Activated naive CD4-positive, alpha-beta T cell treated with anti-CD3 and anti-CD28 coated beads for 36 hours (primary cell): Measurements from ENCODE around the gene EPB42. TPM values are rescaled to one million over a fixed set of nuclear protein-coding genes. Genes with fewer than 3 reads are reported as not detected.

ENCODE experiments used
- CTCF ChIA-PET: fragments of 350-600 bp; sonication (Branson Sonifier 250); formaldehyde crosslinking; loops from one replicate; lab custom pipeline; 2021; ENCODE audit warnings: antibody characterized with exemption; lab: Charles Lee
- DNase-seq: peaks from one replicate; pipeline ENCODE4 v3.0.0-alpha.2; 2020
- H3K27ac Mint-ChIP-seq: one replicate; pipeline ENCODE4 v1.8.0; 2021; ENCODE audit warnings: mild to moderate bottlenecking, mixed read lengths
- H3K27me3 Mint-ChIP-seq: one replicate; pipeline ENCODE4 v1.8.0; 2021; ENCODE audit warnings: low read depth, mixed read lengths
- H3K36me3 Mint-ChIP-seq: one replicate; pipeline ENCODE4 v1.8.0; 2021; ENCODE audit warnings: low read depth, mixed read lengths
- H3K4me1 Mint-ChIP-seq: one replicate; pipeline ENCODE4 v1.8.0; 2021; ENCODE audit warnings: low read depth, mixed read lengths
- H3K4me3 Mint-ChIP-seq: one replicate; pipeline ENCODE4 v1.8.0; 2021; ENCODE audit warnings: mild to moderate bottlenecking, moderate library complexity, mixed read lengths
- H3K9me3 Mint-ChIP-seq: one replicate; pipeline ENCODE4 v1.8.0; 2021; ENCODE audit warnings: mixed read lengths
- intact Hi-C: fragments of 100-400 bp; cut with micrococcal nuclease; formaldehyde crosslinking; loops from one replicate; pipeline ENCODE4 v1.15.1; 2023
- total RNA-seq, 2 experiments: library from RNA; stranded (reverse); gene quantifications; one replicate each; pipeline ENCODE4 v1.2.3, GENCODE V29; 2021

The EPB42 gene
- total RNA-seq: not detected

- DNase-seq: no peak
- Mint-ChIP-seq H3K4me3 (no peak within 1 kb of the TSS), H3K4me1 (peaks cover 2% of the 10 kb centered on the region), H3K9me3 (peaks cover 3% of the 10 kb centered on the region), H3K36me3 (no peaks in the 10 kb centered on the region), H3K27me3 (peaks cover 7% of the 10 kb centered on the region), H3K27ac (no peak within 1 kb of the TSS)
- CTCF ChIA-PET: interaction anchor here (1.6 kb wide), 1 partner anchor 65 kb away, joined by 7 read pairs; no protein-coding TSS in a partner anchor
- intact Hi-C loops: no loop called here
Observed at GRCh38 chr15:43220991-43221403, at the start of gene EPB42. Gene EPB42, minus strand, starts transcription at chr15:43221018. Its CDS starts 193 bp downstream, at chr15:43220825.

- Mint-ChIP-seq H3K9me3 (peaks cover 5% of the 10 kb centered on the region), H3K27me3 (peaks cover 7% of the 10 kb centered on the region), H3K4me1 (peaks cover 1% of the 10 kb centered on the region), H3K4me3 (no peak overlapping the region), H3K36me3 (no peaks in the 10 kb centered on the region), H3K27ac (no peak overlapping the region)
- CTCF ChIA-PET: interaction anchor here (1.1 to 1.4 kb wide), 2 partner anchors 15 to 44 kb away, joined by 4 to 5 read pairs; no protein-coding TSS in a partner anchor
- intact Hi-C loops: no loop called here
- DNase-seq: no peak
Observed at GRCh38 chr15:43270113-43270665, 49.4 kb upstream of the EPB42 start.

- DNase-seq: peak; percentile 47
- peaks cover 5% of the 10 kb centered on the region for H3K9me3 Mint-ChIP-seq
- H3K27me3 Mint-ChIP-seq: peaks cover 3% of the 10 kb centered on the region
- H3K4me1 Mint-ChIP-seq: peaks cover 1% of the 10 kb centered on the region
- CTCF ChIA-PET: interaction anchor here (0.7 to 2.3 kb wide), 5 partner anchors 9 to 64 kb away, joined by 4 to 26 read pairs (median 7); no protein-coding TSS in a partner anchor
- intact Hi-C loops: loop anchor here (1.0 kb wide), 1 partner anchor 43 kb away; no protein-coding TSS in a partner anchor
- no peak overlapping the region for H3K27ac Mint-ChIP-seq
- no peaks in the 10 kb centered on the region for H3K36me3 Mint-ChIP-seq
- no peak overlapping the region for H3K4me3 Mint-ChIP-seq
Observed at GRCh38 chr15:43268111-43269105, 47.6 kb upstream of the EPB42 start.

GRCh38 chr15:43267439-43267838 lies 46.6 kb upstream of the EPB42 start:
- intact Hi-C loops: no loop called here
- Mint-ChIP-seq H3K4me3 (no peak overlapping the region), H3K36me3 (no peaks in the 10 kb centered on the region), H3K9me3 (peaks cover 5% of the 10 kb centered on the region), H3K27me3 (peaks cover 2% of the 10 kb centered on the region), H3K27ac (no peak overlapping the region), H3K4me1 (peaks cover 1% of the 10 kb centered on the region)
- CTCF ChIA-PET: interaction anchor here (0.6 to 2.3 kb wide), 4 partner anchors 18 to 953 kb away, joined by 3 to 26 read pairs (median 7); no protein-coding TSS in a partner anchor
- DNase-seq: no peak

GRCh38 chr15:43266834-43267233 lies 46.0 kb upstream of the EPB42 start, which contains the start of gene TGM5:
Gene TGM5, minus strand, starts transcription at chr15:43266928. Its CDS starts 79 bp downstream, at chr15:43266849.
- peaks cover 2% of the 10 kb centered on the region for H3K27me3 Mint-ChIP-seq
- DNase-seq: no peak
- intact Hi-C loops: no loop called here
- peaks cover 1% of the 10 kb centered on the region for H3K4me1 Mint-ChIP-seq
- H3K4me3 Mint-ChIP-seq: no peak within 1 kb of the TSS
- CTCF ChIA-PET: interaction anchor here (0.6 to 2.3 kb wide), 4 partner anchors 19 to 44 kb away, joined by 3 to 26 read pairs (median 3); no protein-coding TSS in a partner anchor
- H3K36me3 Mint-ChIP-seq: no peaks in the 10 kb centered on the region
- H3K27ac Mint-ChIP-seq: no peak within 1 kb of the TSS
- H3K9me3 Mint-ChIP-seq: peaks cover under 1% of the 10 kb centered on the region

GRCh38 chr15:43266386-43266785 lies 45.6 kb upstream of the EPB42 start:
- Mint-ChIP-seq H3K9me3 (no peaks in the 10 kb centered on the region), H3K36me3 (no peaks in the 10 kb centered on the region), H3K27me3 (peaks cover 2% of the 10 kb centered on the region), H3K4me3 (no peak overlapping the region), H3K27ac (no peak overlapping the region), H3K4me1 (peaks cover 1% of the 10 kb centered on the region)
- intact Hi-C loops: no loop called here
- CTCF ChIA-PET: interaction anchor here (0.6 to 1.1 kb wide), 3 partner anchors 19 to 43 kb away, joined by 3 read pairs; no protein-coding TSS in a partner anchor
- DNase-seq: no peak

- no peaks in the 10 kb centered on the region for H3K36me3 Mint-ChIP-seq
- no peak overlapping the region for H3K4me3 Mint-ChIP-seq
- DNase-seq: no peak
- no peak overlapping the region for H3K27ac Mint-ChIP-seq
- no peaks in the 10 kb centered on the region for H3K9me3 Mint-ChIP-seq
- H3K4me1 Mint-ChIP-seq: no peaks in the 10 kb centered on the region
- no peaks in the 10 kb centered on the region for H3K27me3 Mint-ChIP-seq
- intact Hi-C loops: no loop called here
- CTCF ChIA-PET: interaction anchor here (0.9 to 1.1 kb wide), 2 partner anchors 8 to 34 kb away, joined by 5 to 7 read pairs; no protein-coding TSS in a partner anchor
Observed at GRCh38 chr15:43260011-43260615, 39.3 kb upstream of the EPB42 start.

GRCh38 chr15:43258781-43259180 lies 38.0 kb upstream of the EPB42 start:
- Mint-ChIP-seq H3K9me3 (no peaks in the 10 kb centered on the region), H3K27me3 (no peaks in the 10 kb centered on the region), H3K27ac (no peak overlapping the region), H3K4me3 (no peak overlapping the region), H3K4me1 (peaks cover 7% of the 10 kb centered on the region), H3K36me3 (no peaks in the 10 kb centered on the region)
- CTCF ChIA-PET: interaction anchor here (0.7 to 0.9 kb wide), 2 partner anchors 33 to 182 kb away, joined by 3 to 4 read pairs; no protein-coding TSS in a partner anchor
- no peak for DNase-seq
- intact Hi-C loops: no loop called here

- H3K27me3 Mint-ChIP-seq: peaks cover 3% of the 10 kb centered on the region
- no peaks in the 10 kb centered on the region for H3K36me3 Mint-ChIP-seq
- H3K27ac Mint-ChIP-seq: no peak overlapping the region
- H3K4me3 Mint-ChIP-seq: no peak overlapping the region
- intact Hi-C loops: no loop called here
- no peaks in the 10 kb centered on the region for H3K9me3 Mint-ChIP-seq
- CTCF ChIA-PET: interaction anchor here (0.6 to 1.1 kb wide), 2 partner anchors 31 to 467 kb away, joined by 3 read pairs; no protein-coding TSS in a partner anchor
- DNase-seq: no peak
- peaks cover 20% of the 10 kb centered on the region for H3K4me1 Mint-ChIP-seq
Observed at GRCh38 chr15:43256341-43256740, 35.5 kb upstream of the EPB42 start.

GRCh38 chr15:43255376-43255775 lies 34.6 kb upstream of the EPB42 start:
- intact Hi-C loops: no loop called here
- H3K27ac Mint-ChIP-seq: no peak overlapping the region
- H3K4me3 Mint-ChIP-seq: no peak overlapping the region
- DNase-seq: no peak
- CTCF ChIA-PET: interaction anchor here (1.1 to 1.3 kb wide), 2 partner anchors 13 to 30 kb away, joined by 3 to 4 read pairs; no protein-coding TSS in a partner anchor
- H3K9me3 Mint-ChIP-seq: no peaks in the 10 kb centered on the region
- no peaks in the 10 kb centered on the region for H3K36me3 Mint-ChIP-seq
- peaks cover 20% of the 10 kb centered on the region for H3K4me1 Mint-ChIP-seq
- H3K27me3 Mint-ChIP-seq: peaks cover 3% of the 10 kb centered on the region

GRCh38 chr15:43253431-43254403 lies 32.9 kb upstream of the EPB42 start:
- Mint-ChIP-seq H3K27me3 (peaks cover 3% of the 10 kb centered on the region), H3K9me3 (no peaks in the 10 kb centered on the region)

More at GRCh38 chr15:43253431-43254403, 32.9 kb upstream of the EPB42 start:
- Mint-ChIP-seq H3K36me3 (no peaks in the 10 kb centered on the region), H3K4me3 (no peak overlapping the region), H3K4me1 (peaks cover 20% of the 10 kb centered on the region), H3K27ac (no peak overlapping the region)
- peak; percentile 65 for DNase-seq
- CTCF ChIA-PET: interaction anchor here (0.6 to 1.6 kb wide), 5 partner anchors 15 to 41 kb away, joined by 3 to 4 read pairs (median 4); no protein-coding TSS in a partner anchor
- intact Hi-C loops: no loop called here
